NCI-H345 (cell line): ENCODE data around the gene STIM1.

Experiments
- DNase-seq: peaks from one replicate; lab custom pipeline; 2025; lab: John Stamatoyannopoulos, UW

STIM1 gene

GRCh38 chr11:3916962-3917361, 61.5 kb downstream of the STIM1 start:
- DNase-seq = no peak

GRCh38 chr11:3920148-3920852, 64.8 kb downstream of the STIM1 start:
- no peak for DNase-seq

GRCh38 chr11:3922056-3922455, 66.6 kb downstream of the STIM1 start:
- DNase-seq = no peak

- DNase-seq = no peak
Observed at GRCh38 chr11:3925513-3925912, 70.0 kb downstream of the STIM1 start.

GRCh38 chr11:3926458-3927095, 71.1 kb downstream of the STIM1 start:
- DNase-seq = no peak

GRCh38 chr11:3927129-3927796, 71.8 kb downstream of the STIM1 start:
- DNase-seq = no peak

- DNase-seq = peak; percentile 15
Observed at GRCh38 chr11:3929232-3929631, 73.8 kb downstream of the STIM1 start.

GRCh38 chr11:3929649-3930048, 74.2 kb downstream of the STIM1 start:
- no peak for DNase-seq

GRCh38 chr11:3932698-3933097, 77.2 kb downstream of the STIM1 start:
- DNase-seq = no peak

GRCh38 chr11:3933165-3933628, 77.7 kb downstream of the STIM1 start:
- no peak for DNase-seq

- no peak for DNase-seq
Observed at GRCh38 chr11:3934658-3935057, 79.2 kb downstream of the STIM1 start.

GRCh38 chr11:3936517-3936916, 81.1 kb downstream of the STIM1 start:
- no peak for DNase-seq

- DNase-seq = no peak
Observed at GRCh38 chr11:3939211-3939610, 83.7 kb downstream of the STIM1 start.

GRCh38 chr11:3939651-3940190, 84.3 kb downstream of the STIM1 start:
- DNase-seq = no peak

GRCh38 chr11:3942160-3942955, 86.9 kb downstream of the STIM1 start:
- DNase-seq = no peak

- no peak for DNase-seq
Observed at GRCh38 chr11:3942956-3943497, 87.6 kb downstream of the STIM1 start.

- DNase-seq = no peak
Observed at GRCh38 chr11:3944198-3944597, 88.7 kb downstream of the STIM1 start.

- DNase-seq = no peak
Observed at GRCh38 chr11:3946455-3947017, 91.1 kb downstream of the STIM1 start.

GRCh38 chr11:3947061-3947460, 91.6 kb downstream of the STIM1 start:
- DNase-seq = no peak

GRCh38 chr11:3949125-3949524, 93.7 kb downstream of the STIM1 start:
- no peak for DNase-seq

- no peak for DNase-seq
Observed at GRCh38 chr11:3950996-3951660, 95.7 kb downstream of the STIM1 start.
